Liver (tissue), 9 donors: ENCODE measurements around the gene ARMH3. TPM values are rescaled to one million over a fixed set of nuclear protein-coding genes. Genes with fewer than 3 reads are reported as not detected.

ENCODE experiments used
- DNase-seq: peaks from one replicate; pipeline ENCODE4 v3.0.0-alpha.2; 2017; ENCODE audit warnings: low spot score
- H3K27ac ChIP-seq, 2 donors: one replicate each; pipeline ENCODE4 v1.7.0; 2013; ENCODE audit warnings: inconsistent platforms in 2 of 2, low read length in 2 of 2, control low read depth in 1 of 2, low read depth in 1 of 2, mild to moderate bottlenecking in 1 of 2
- H3K27me3 ChIP-seq, 4 donors: one replicate each; pipeline versions ENCODE4 v1.6.1 to v1.7.0; 2013; ENCODE audit warnings: low read length in 3 of 4, inconsistent platforms in 1 of 4, mild to moderate bottlenecking in 1 of 4, moderate library complexity in 1 of 4; ENCODE audit not compliant: control insufficient read depth in 4 of 4, insufficient read depth in 4 of 4
- H3K36me3 ChIP-seq, 4 donors: one replicate each; pipeline versions ENCODE4 v1.6.1 to v1.7.0; 2013; ENCODE audit warnings: low read length in 3 of 4, mild to moderate bottlenecking in 3 of 4, low read depth in 1 of 4, moderate library complexity in 1 of 4; ENCODE audit not compliant: control insufficient read depth in 4 of 4, insufficient read depth in 3 of 4
- H3K4me1 ChIP-seq, 4 donors: one replicate each; pipeline versions ENCODE4 v1.6.1 to v1.7.0; 2013; ENCODE audit warnings: low read length in 3 of 4, mild to moderate bottlenecking in 3 of 4, moderate library complexity in 1 of 4; ENCODE audit not compliant: control insufficient read depth in 4 of 4, insufficient read depth in 4 of 4
- H3K4me3 ChIP-seq, 3 donors: one replicate each; pipeline versions ENCODE4 v1.6.1 to v1.7.0; 2013; ENCODE audit warnings: low read length in 3 of 3, control low read depth in 1 of 3, low read depth in 1 of 3, mild to moderate bottlenecking in 1 of 3
- H3K9ac ChIP-seq, 2 donors: one replicate each; pipeline ENCODE4 v1.7.0; 2013; ENCODE audit warnings: low read length in 2 of 2, mild to moderate bottlenecking in 2 of 2, moderate library complexity in 2 of 2, control low read depth in 1 of 2, low read depth in 1 of 2
- H3K9me3 ChIP-seq, 4 donors: one replicate each; pipeline versions ENCODE4 v1.6.1 to v1.7.0; 2013; ENCODE audit warnings: low read length in 3 of 4; ENCODE audit not compliant: control insufficient read depth in 4 of 4
- EGR1 ChIP-seq, 2 donors: IDR thresholded peaks; 2 replicates each; pipeline ENCODE4 v1.6.1; 2016 to 2018; ENCODE audit warnings: antibody characterized with exemption in 2 of 2, low read depth in 2 of 2
- FOXA1 ChIP-seq: IDR thresholded peaks from 2 replicates; pipeline ENCODE4 v1.6.1; 2016; ENCODE audit warnings: antibody characterized with exemption
- FOXA2 ChIP-seq: IDR thresholded peaks from 2 replicates; pipeline ENCODE4 v1.6.1; 2016; ENCODE audit warnings: antibody characterized with exemption
- GABPA ChIP-seq, 2 donors: IDR thresholded peaks in 1 of 2; conservative IDR thresholded peaks in 1 of 2; 2 replicates each; pipeline ENCODE4 v1.6.1; 2016; ENCODE audit warnings: antibody characterized with exemption in 2 of 2, mild to moderate bottlenecking in 1 of 2, moderate library complexity in 1 of 2
- HNF4A ChIP-seq, 2 donors: conservative IDR thresholded peaks; 2 replicates each; pipeline ENCODE4 v1.6.1; 2016; ENCODE audit warnings: antibody characterized with exemption in 2 of 2, mild to moderate bottlenecking in 2 of 2
- HNF4G ChIP-seq: IDR thresholded peaks from 2 replicates; pipeline ENCODE4 v1.6.1; 2016; ENCODE audit warnings: antibody characterized with exemption
- JUND ChIP-seq, 2 donors: IDR thresholded peaks; 2 replicates each; pipeline ENCODE4 v1.6.1; 2016; ENCODE audit warnings: antibody characterized with exemption in 2 of 2
- NR2F2 ChIP-seq: IDR thresholded peaks from 2 replicates; pipeline ENCODE4 v1.6.1; 2016; ENCODE audit warnings: antibody characterized with exemption
- RAD21 ChIP-seq, 2 donors: IDR thresholded peaks; 2 replicates each; pipeline ENCODE4 v1.6.1; 2016; ENCODE audit warnings: antibody characterized with exemption in 2 of 2, mild to moderate bottlenecking in 2 of 2
- RXRA ChIP-seq, 2 donors: IDR thresholded peaks; 2 replicates each; pipeline ENCODE4 v1.6.1; 2017 to 2018; ENCODE audit warnings: antibody characterized with exemption in 2 of 2, mild to moderate bottlenecking in 1 of 2
- SP1 ChIP-seq: IDR thresholded peaks from 2 replicates; pipeline ENCODE4 v1.6.1; 2018; ENCODE audit warnings: antibody characterized with exemption, mild to moderate bottlenecking
- TAF1 ChIP-seq: conservative IDR thresholded peaks from 2 replicates; pipeline ENCODE4 v1.6.1; 2016; ENCODE audit warnings: antibody characterized with exemption, mild to moderate bottlenecking
- YY1 ChIP-seq: IDR thresholded peaks from 2 replicates; pipeline ENCODE4 v1.6.1; 2016; ENCODE audit warnings: antibody characterized with exemption, mild to moderate bottlenecking
- ZBTB33 ChIP-seq: IDR thresholded peaks from 2 replicates; pipeline ENCODE4 v1.6.1; 2016; ENCODE audit warnings: antibody characterized with exemption
- WGBS: extraction: QIAGEN DNeasy Blood & Tissue Kit; methylation state at CpG from one replicate; pipeline ENCODE4 v1.1.7; 2013; 5-methylcytosine and 5-hydroxymethylcytosine counted together
- polyA plus RNA-seq, 2 donors: library from polyadenylated mRNA; stranded (reverse) in 1 of 2; unstranded in 1 of 2; fragments of 200-250 nt in 1 of 2; fragments of >200 nt in 1 of 2; fragmentation: Nextera tagmentation in 1 of 2; extraction: Ambion mirVana in 1 of 2; gene quantifications; one replicate each; pipeline versions ENCODE4 v1.2.1 to v1.2.3, GENCODE V29; 2013 to 2015
- total RNA-seq, 2 donors: library from RNA; depleted of rRNA; stranded (reverse); fragments of >200 nt; gene quantifications; one replicate each; pipeline ENCODE4 v1.2.3, GENCODE V29; 2014
- TF ChIP-seq, protein P1 (sequence below): IDR thresholded peaks from 2 replicates; pipeline ENCODE4 v1.6.1; 2016; ENCODE audit warnings: antibody characterized with exemption, mild to moderate bottlenecking
- TF ChIP-seq, protein P2 (sequence below): IDR thresholded peaks from 2 replicates; pipeline ENCODE4 v1.6.1; 2016; ENCODE audit warnings: antibody characterized with exemption
- TF ChIP-seq, protein P3 (sequence below): IDR thresholded peaks from 2 replicates; pipeline ENCODE4 v1.6.1; 2016; ENCODE audit warnings: antibody characterized with exemption
- TF ChIP-seq, protein P4 (sequence below): fragments of 150-350 bp; IDR thresholded peaks from 2 replicates; pipeline ENCODE4 v1.5.1; 2017; ENCODE audit warnings: improper control_type of control experiment, low read depth, low read length; ENCODE audit not compliant: missing input control
- donor health status: healthy.
- donor health status: healthy.
- donor health status: healthy.
- donor health status: healthy.
- donor health status: healthy.

The ARMH3 gene
- total and polyA plus RNA-seq, 4 donors: 5.3 to 14.9 (median 9.2) TPM

DNA sequence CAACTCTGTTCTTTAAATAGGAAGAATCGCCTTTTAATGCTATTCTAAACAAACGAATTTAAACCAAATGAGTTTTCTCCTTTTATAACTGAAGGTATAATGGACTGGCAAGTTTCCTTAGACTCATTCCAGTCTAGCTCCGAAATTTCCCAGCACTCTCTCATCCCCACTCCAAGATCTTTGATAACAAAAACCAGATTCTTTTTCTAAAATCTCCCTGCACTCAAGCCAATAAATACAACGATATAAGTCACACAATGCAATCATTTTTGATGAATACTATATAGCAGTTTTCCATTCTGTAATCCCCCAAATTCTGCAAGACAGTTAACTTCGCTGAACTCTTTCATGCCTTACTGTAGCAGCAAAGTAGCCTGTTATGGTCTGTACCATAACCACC lies 239.6 kb downstream of the ARMH3 start (continued):
- TF ChIP-seq GABPA (IDR thresholded peaks at IDR 0.05 in 1 of 2, conservative IDR thresholded peaks at IDR 0.05 in 1 of 2): no peak
- TF ChIP-seq, protein P1, sequence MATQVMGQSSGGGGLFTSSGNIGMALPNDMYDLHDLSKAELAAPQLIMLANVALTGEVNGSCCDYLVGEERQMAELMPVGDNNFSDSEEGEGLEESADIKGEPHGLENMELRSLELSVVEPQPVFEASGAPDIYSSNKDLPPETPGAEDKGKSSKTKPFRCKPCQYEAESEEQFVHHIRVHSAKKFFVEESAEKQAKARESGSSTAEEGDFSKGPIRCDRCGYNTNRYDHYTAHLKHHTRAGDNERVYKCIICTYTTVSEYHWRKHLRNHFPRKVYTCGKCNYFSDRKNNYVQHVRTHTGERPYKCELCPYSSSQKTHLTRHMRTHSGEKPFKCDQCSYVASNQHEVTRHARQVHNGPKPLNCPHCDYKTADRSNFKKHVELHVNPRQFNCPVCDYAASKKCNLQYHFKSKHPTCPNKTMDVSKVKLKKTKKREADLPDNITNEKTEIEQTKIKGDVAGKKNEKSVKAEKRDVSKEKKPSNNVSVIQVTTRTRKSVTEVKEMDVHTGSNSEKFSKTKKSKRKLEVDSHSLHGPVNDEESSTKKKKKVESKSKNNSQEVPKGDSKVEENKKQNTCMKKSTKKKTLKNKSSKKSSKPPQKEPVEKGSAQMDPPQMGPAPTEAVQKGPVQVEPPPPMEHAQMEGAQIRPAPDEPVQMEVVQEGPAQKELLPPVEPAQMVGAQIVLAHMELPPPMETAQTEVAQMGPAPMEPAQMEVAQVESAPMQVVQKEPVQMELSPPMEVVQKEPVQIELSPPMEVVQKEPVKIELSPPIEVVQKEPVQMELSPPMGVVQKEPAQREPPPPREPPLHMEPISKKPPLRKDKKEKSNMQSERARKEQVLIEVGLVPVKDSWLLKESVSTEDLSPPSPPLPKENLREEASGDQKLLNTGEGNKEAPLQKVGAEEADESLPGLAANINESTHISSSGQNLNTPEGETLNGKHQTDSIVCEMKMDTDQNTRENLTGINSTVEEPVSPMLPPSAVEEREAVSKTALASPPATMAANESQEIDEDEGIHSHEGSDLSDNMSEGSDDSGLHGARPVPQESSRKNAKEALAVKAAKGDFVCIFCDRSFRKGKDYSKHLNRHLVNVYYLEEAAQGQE: no peak
- TF ChIP-seq JUND (IDR thresholded peaks at IDR 0.05): no peak
- TF ChIP-seq YY1: no peak
- no peak for TF ChIP-seq FOXA2

DNA sequence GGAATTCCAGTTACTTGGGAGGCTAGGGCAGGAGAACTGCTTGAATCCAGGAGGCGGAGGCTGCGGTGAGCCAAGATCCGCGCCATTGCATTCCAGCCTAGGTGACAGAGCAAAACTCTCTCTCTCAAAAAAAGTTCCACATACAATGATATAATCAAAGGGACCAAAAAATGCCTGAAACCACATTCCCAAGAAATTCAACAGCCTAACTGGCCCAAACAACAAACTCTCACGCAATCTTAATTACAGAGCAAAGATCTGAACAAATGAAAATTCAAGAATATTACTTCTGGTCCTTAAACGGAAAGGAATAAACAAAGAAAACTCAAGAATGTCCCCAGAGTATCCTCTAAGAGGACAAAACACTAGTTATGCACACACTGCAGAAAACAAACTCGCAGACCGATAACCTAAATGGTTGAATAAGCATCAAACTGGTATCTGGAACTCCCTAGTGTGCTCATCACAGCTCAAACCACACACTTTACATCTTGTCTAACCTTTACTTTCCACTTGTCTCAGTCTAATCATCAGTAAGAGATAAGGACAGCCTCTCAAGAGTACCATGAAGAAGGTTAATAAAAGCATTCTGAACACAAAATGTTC lies 241.4 kb downstream of the ARMH3 start:
- 82% methylated on average over 8 of the region's 8 CpGs for WGBS
- Histone ChIP-seq H3K9me3 (no peaks in the 10 kb centered on the region), H3K9ac (no peak overlapping the region), H3K27ac (no peak overlapping the region), H3K36me3 (peaks cover 2 to 11% (median 11%) of the 10 kb centered on the region in 4 donors), H3K4me1 (peaks cover 9 to 39% (median 23%) of the 10 kb centered on the region in 4 donors), H3K27me3 (no peaks in the 10 kb centered on the region), H3K4me3 (no peak overlapping the region)
- DNase-seq: no peak
- TF ChIP-seq RAD21 (IDR thresholded peaks at IDR 0.05) (no peak), JUND (IDR thresholded peaks at IDR 0.05) (no peak), TAF1 (no peak), SP1 (no peak), HNF4A (conservative IDR thresholded peaks at IDR 0.05) (no peak), NR2F2 (no peak), YY1 (no peak), GABPA (IDR thresholded peaks at IDR 0.05 in 1 of 2, conservative IDR thresholded peaks at IDR 0.05 in 1 of 2) (no peak), EGR1 (IDR thresholded peaks at IDR 0.05; ENCODE audit: low read depth in 2 of 2) (no peak), RXRA (IDR thresholded peaks at IDR 0.05) (no peak), HNF4G (no peak), ZBTB33 (no peak), FOXA1 (no peak)
- TF ChIP-seq, protein P2, sequence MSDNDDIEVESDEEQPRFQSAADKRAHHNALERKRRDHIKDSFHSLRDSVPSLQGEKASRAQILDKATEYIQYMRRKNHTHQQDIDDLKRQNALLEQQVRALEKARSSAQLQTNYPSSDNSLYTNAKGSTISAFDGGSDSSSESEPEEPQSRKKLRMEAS: no peak
- TF ChIP-seq, protein P3, sequence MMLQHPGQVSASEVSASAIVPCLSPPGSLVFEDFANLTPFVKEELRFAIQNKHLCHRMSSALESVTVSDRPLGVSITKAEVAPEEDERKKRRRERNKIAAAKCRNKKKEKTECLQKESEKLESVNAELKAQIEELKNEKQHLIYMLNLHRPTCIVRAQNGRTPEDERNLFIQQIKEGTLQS: no peak
- TF ChIP-seq, protein P4, sequence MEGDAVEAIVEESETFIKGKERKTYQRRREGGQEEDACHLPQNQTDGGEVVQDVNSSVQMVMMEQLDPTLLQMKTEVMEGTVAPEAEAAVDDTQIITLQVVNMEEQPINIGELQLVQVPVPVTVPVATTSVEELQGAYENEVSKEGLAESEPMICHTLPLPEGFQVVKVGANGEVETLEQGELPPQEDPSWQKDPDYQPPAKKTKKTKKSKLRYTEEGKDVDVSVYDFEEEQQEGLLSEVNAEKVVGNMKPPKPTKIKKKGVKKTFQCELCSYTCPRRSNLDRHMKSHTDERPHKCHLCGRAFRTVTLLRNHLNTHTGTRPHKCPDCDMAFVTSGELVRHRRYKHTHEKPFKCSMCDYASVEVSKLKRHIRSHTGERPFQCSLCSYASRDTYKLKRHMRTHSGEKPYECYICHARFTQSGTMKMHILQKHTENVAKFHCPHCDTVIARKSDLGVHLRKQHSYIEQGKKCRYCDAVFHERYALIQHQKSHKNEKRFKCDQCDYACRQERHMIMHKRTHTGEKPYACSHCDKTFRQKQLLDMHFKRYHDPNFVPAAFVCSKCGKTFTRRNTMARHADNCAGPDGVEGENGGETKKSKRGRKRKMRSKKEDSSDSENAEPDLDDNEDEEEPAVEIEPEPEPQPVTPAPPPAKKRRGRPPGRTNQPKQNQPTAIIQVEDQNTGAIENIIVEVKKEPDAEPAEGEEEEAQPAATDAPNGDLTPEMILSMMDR: no peak
- TF ChIP-seq, protein P1: no peak
